Germinal center (tissue), 1 donor: ENCODE measurements around the gene LRRC43.
"Not testable (repeated sequence)": the region's sequence is repeated elsewhere in the genome, so short reads cannot be mapped to it uniquely, and the experiment has no call there.

Source experiments
- DNase-seq: peaks from one replicate; pipeline ENCODE4 v3.0.0; 2012; ENCODE audit warnings: mixed read lengths, low spot score

Gene LRRC43

GRCh38 chr12:122155705-122156104 is 27.2 kb upstream of the LRRC43 start:
- DNase-seq, result no peak

- DNase-seq, result no peak
Observed at GRCh38 chr12:122158700-122159285, 24.1 kb upstream of the LRRC43 start.

- DNase-seq, result no peak
Observed at GRCh38 chr12:122159882-122160281, 23.0 kb upstream of the LRRC43 start.

GRCh38 chr12:122160761-122161160 is 22.2 kb upstream of the LRRC43 start:
- no peak for DNase-seq

GRCh38 chr12:122161682-122162081 is 21.2 kb upstream of the LRRC43 start:
- DNase-seq, result no peak

GRCh38 chr12:122162976-122163375 is 19.9 kb upstream of the LRRC43 start:
- no peak for DNase-seq

GRCh38 chr12:122166422-122167349 is 16.2 kb upstream of the LRRC43 start:
- DNase-seq, result no peak

- DNase-seq, result no peak
Observed at GRCh38 chr12:122167356-122167925, 15.5 kb upstream of the LRRC43 start.

GRCh38 chr12:122168492-122168891 is 14.4 kb upstream of the LRRC43 start:
- DNase-seq, result no peak

- no peak for DNase-seq
Observed at GRCh38 chr12:122171399-122171798, 11.5 kb upstream of the LRRC43 start.

GRCh38 chr12:122172262-122172939 is 10.5 kb upstream of the LRRC43 start:
- no peak for DNase-seq

GRCh38 chr12:122174155-122174845 is 8.6 kb upstream of the LRRC43 start, which contains the start of gene IL31:
Gene IL31, minus strand, starts transcription at chr12:122174221. Its CDS starts 49 bp downstream, at chr12:122174172.
- DNase-seq, result no peak

GRCh38 chr12:122176473-122176872 is 6.5 kb upstream of the LRRC43 start:
- DNase-seq, result not testable (repeated sequence)

GRCh38 chr12:122183588-122183940 is 641 bp downstream of the LRRC43 start:
- no peak for DNase-seq

GRCh38 chr12:122184517-122184916 is 1.6 kb downstream of the LRRC43 start:
- DNase-seq, result no peak

- no peak for DNase-seq
Observed at GRCh38 chr12:122185079-122185478, 2.2 kb downstream of the LRRC43 start.

- no peak for DNase-seq
Observed at GRCh38 chr12:122185494-122186082, 2.7 kb downstream of the LRRC43 start.

GRCh38 chr12:122187466-122187865 is 4.5 kb downstream of the LRRC43 start:
- DNase-seq, result no peak

GRCh38 chr12:122189626-122190475 is 6.9 kb downstream of the LRRC43 start:
- DNase-seq, result no peak

GRCh38 chr12:122190842-122191668 is 8.1 kb downstream of the LRRC43 start:
- DNase-seq, result peak; percentile 86
